A549 (cell line): ENCODE measurements around the gene TEX55. TPM values are rescaled to one million over a fixed set of nuclear protein-coding genes. Genes with fewer than 3 reads are reported as not detected.

Experiments
- ATAC-seq, 2 experiments: fragments of 200-7000 bp in 1 of 2; fragments of >200 bp in 1 of 2; cut with Nextera tagmentation in 1 of 2; cut with Tn5 transposase in 1 of 2; 3 replicates each; pipeline versions ENCODE4 v1.8.0 to v1.9.1; 2018 to 2020; ENCODE audit warnings: mild to moderate bottlenecking in 1 of 2, moderate library complexity in 1 of 2
- CTCF ChIA-PET: fragments of 300-600 bp; sonication (Branson Sonifier 250); formaldehyde crosslinking; extraction: SDS; loops from one replicate; lab custom pipeline; 2021; ENCODE audit warnings: antibody characterized with exemption, inconsistent platforms; lab: Yijun Ruan, JAX
- POLR2A ChIA-PET: fragments of 350-600 bp; formaldehyde crosslinking; extraction: SDS; loops from one replicate; lab custom pipeline; 2021; ENCODE audit warnings: antibody characterized with exemption, inconsistent platforms; lab: Yijun Ruan, JAX
- DNase-seq, 2 experiments: peaks; one replicate each; pipeline versions ENCODE4 v3.0.0 to v3.0.0-alpha.2; 2011 to 2016; ENCODE audit warnings: low read depth in 1 of 2, low spot score in 1 of 2
- FAIRE-seq: peaks from 2 replicates; lab custom pipeline; 2011; peaks lifted over from hg19 to GRCh38; lab: Jason Lieb, UNC
- H3K27ac ChIP-seq, 2 experiments: fragments of >200 bp; sonication (Bioruptor Twin); formaldehyde crosslinking; 3 replicates each; pipeline ENCODE4 v1.5.1; 2016 to 2017
- H3K4me1 ChIP-seq: fragments of >200 bp; sonication (Bioruptor Twin); formaldehyde crosslinking; 3 replicates; pipeline ENCODE4 v1.6.1; 2016
- H3K4me2 ChIP-seq: fragments of >200 bp; sonication (Bioruptor Twin); formaldehyde crosslinking; 3 replicates; pipeline ENCODE4 v1.6.1; 2016
- H3K4me3 ChIP-seq: fragments of >200 bp; sonication (Bioruptor Twin); formaldehyde crosslinking; 3 replicates; pipeline ENCODE4 v1.5.1; 2016
- H3K9me3 ChIP-seq: fragments of >200 bp; sonication (Bioruptor Twin); formaldehyde crosslinking; 3 replicates; pipeline ENCODE4 v1.6.1; 2016
- CHD4 ChIP-seq: fragments of 200-600 bp; sonication (generic); IDR thresholded peaks from 2 replicates; pipeline ENCODE4 v1.6.1; 2016; ENCODE audit warnings: antibody characterized with exemption, mild to moderate bottlenecking, borderline replicate concordance
- CTCF ChIP-seq: fragments of >200 bp; sonication (Bioruptor Twin); formaldehyde crosslinking; IDR thresholded peaks from 3 replicates; pipeline ENCODE4 v1.5.1; 2016
- EHF ChIP-seq: fragments of 250-450 bp; sonication (Bioruptor Pico); IDR thresholded peaks from 2 replicates; pipeline ENCODE4 v1.5.0; 2020; ENCODE audit warnings: mild to moderate bottlenecking
- EP300 ChIP-seq, 2 experiments: fragments of >200 bp; sonication (Bioruptor Twin); formaldehyde crosslinking; IDR thresholded peaks; 2 replicates in 1 of 2; 3 replicates in 1 of 2; pipeline ENCODE4 v1.6.1; 2016 to 2017
- FOXS1 ChIP-seq: fragments of 250-450 bp; sonication (Bioruptor Pico); IDR thresholded peaks from 2 replicates; pipeline ENCODE4 v1.5.0; 2020; ENCODE audit warnings: mild to moderate bottlenecking, moderate library complexity
- GATA3 ChIP-seq: IDR thresholded peaks from 2 replicates; pipeline ENCODE4 v1.6.1; 2012; ENCODE audit warnings: borderline replicate concordance
- HES2 ChIP-seq: fragments of >200 bp; sonication (Bioruptor Twin); formaldehyde crosslinking; IDR thresholded peaks from 2 replicates; pipeline ENCODE4 v1.6.1; 2016
- HEYL ChIP-seq: fragments of 250-450 bp; sonication (Bioruptor Pico); IDR thresholded peaks from 2 replicates; pipeline ENCODE4 v1.8.0; 2021; ENCODE audit warnings: mild to moderate bottlenecking, moderate library complexity
- HOXA7 ChIP-seq: fragments of 250-450 bp; sonication (Bioruptor Pico); IDR thresholded peaks from 2 replicates; pipeline ENCODE4 v1.5.0; 2020; ENCODE audit warnings: mild to moderate bottlenecking, moderate library complexity
- MAX ChIP-seq: IDR thresholded peaks from 2 replicates; pipeline ENCODE4 v1.6.1; 2012
- NPAS2 ChIP-seq: fragments of 250-450 bp; sonication (Bioruptor Pico); IDR thresholded peaks from 2 replicates; pipeline ENCODE4 v1.8.0; 2022; ENCODE audit warnings: mild to moderate bottlenecking, moderate library complexity, borderline replicate concordance
- POLR2A ChIP-seq: IDR thresholded peaks from 2 replicates; pipeline ENCODE4 v1.6.1; 2012; ENCODE audit warnings: mild to moderate bottlenecking, low read length
- POLR2AphosphoS2 ChIP-seq: conservative IDR thresholded peaks from 2 replicates; pipeline ENCODE4 v1.6.1; 2012; ENCODE audit warnings: low read length, improper control_type of control experiment, inconsistent platforms
- RAD21 ChIP-seq, 2 experiments: fragments of >200 bp in 1 of 2; sonication (Bioruptor Twin) in 1 of 2; formaldehyde crosslinking in 1 of 2; IDR thresholded peaks in 1 of 2; conservative IDR thresholded peaks in 1 of 2; 2 replicates in 1 of 2; 3 replicates in 1 of 2; pipeline ENCODE4 v1.6.1; 2012 to 2018; ENCODE audit warnings: inconsistent platforms in 1 of 2
- RARB ChIP-seq: fragments of 250-450 bp; sonication (Bioruptor Pico); IDR thresholded peaks from 2 replicates; pipeline ENCODE4 v1.8.0; 2021; ENCODE audit warnings: mild to moderate bottlenecking, moderate library complexity
- RFX5 ChIP-seq: fragments of 450-650 bp; IDR thresholded peaks from 2 replicates; pipeline ENCODE4 v1.7.1; 2014; ENCODE audit warnings: antibody characterized with exemption, mild to moderate bottlenecking, moderate library complexity
- RNF2 ChIP-seq: fragments of 200-600 bp; sonication (generic); IDR thresholded peaks from 2 replicates; pipeline ENCODE4 v1.6.1; 2016; ENCODE audit warnings: low read depth, mild to moderate bottlenecking, antibody characterized with exemption, moderate library complexity, borderline replicate concordance
- SMC3 ChIP-seq: fragments of >200 bp; sonication (Bioruptor Twin); formaldehyde crosslinking; IDR thresholded peaks from 3 replicates; pipeline ENCODE4 v1.6.1; 2018; ENCODE audit warnings: inconsistent platforms
- TFCP2L1 ChIP-seq: fragments of 250-450 bp; sonication (Bioruptor Pico); IDR thresholded peaks from 2 replicates; pipeline ENCODE4 v1.5.0; 2021; ENCODE audit warnings: mild to moderate bottlenecking
- ZFP36 ChIP-seq: fragments of 450-650 bp; IDR thresholded peaks from 2 replicates; pipeline ENCODE4 v1.6.1; 2014; ENCODE audit warnings: borderline replicate concordance; ENCODE audit not compliant: partially characterized antibody
- ZNF302 ChIP-seq: fragments of 250-450 bp; sonication (Bioruptor Pico); IDR thresholded peaks from 2 replicates; pipeline ENCODE4 v1.9.0; 2021; ENCODE audit warnings: inconsistent platforms, mild to moderate bottlenecking, moderate library complexity
- WGBS: methylation state at CpG from one replicate; pipeline ENCODE4 v1.1.6; 2017; ENCODE audit errors: missing lambda C conversion rate; 5-methylcytosine and 5-hydroxymethylcytosine counted together
- polyA plus RNA-seq, 4 experiments: library from polyadenylated mRNA; depleted of rRNA in 3 of 4; stranded (reverse); fragments of >200 nt; fragmentation: RNase III in 1 of 4; extraction: RNeasy Plus Mini Kit Qiagen cat#74134 plus additional on column Dnase treatment in 1 of 4; gene quantifications; 2 replicates in 3 of 4; 3 replicates in 1 of 4; pipeline ENCODE4 v1.2.3, GENCODE V29; 2011 to 2017
- TF ChIP-seq, protein P1 (sequence below): IDR thresholded peaks from 2 replicates; pipeline ENCODE4 v1.6.1; 2012
- TF ChIP-seq, protein P2 (sequence below): fragments of 250-450 bp; sonication (Bioruptor Pico); IDR thresholded peaks from 2 replicates; pipeline ENCODE4 v1.5.0; 2021; ENCODE audit warnings: mild to moderate bottlenecking, moderate library complexity, borderline replicate concordance
- TF ChIP-seq, protein P3 (sequence below): fragments of 200-600 bp; sonication (generic); IDR thresholded peaks from 2 replicates; pipeline ENCODE4 v1.6.1; 2016; ENCODE audit warnings: antibody characterized with exemption, mild to moderate bottlenecking, moderate library complexity
- TF ChIP-seq, protein P4 (sequence below): fragments of >200 bp; sonication (Bioruptor Twin); formaldehyde crosslinking; IDR thresholded peaks from 3 replicates; pipeline ENCODE4 v1.6.1; 2016

Gene TEX55
- polyA plus RNA-seq, 2 of the 4 experiments (the other 2 are of a cell fraction) = 0.08 TPM; not detected in 1

GRCh38 chr3:119098619-119099222, 47.2 kb upstream of the TEX55 start:
- CTCF ChIA-PET = interaction anchor here (1.0 to 12.6 kb wide), 7 partner anchors 14 to 217 kb away, joined by 4 to 321 read pairs (median 8); partner anchors contain the start of genes B4GALT4 and IGSF11
- 32% methylated on average over 3 of the region's 3 CpGs for WGBS
- FAIRE-seq (no peak), ATAC-seq (peak in 1 of 2 experiments; percentile 75; a peak in 2 of 6 replicates), DNase-seq (peak; percentile 31 to 53)
- Histone ChIP-seq H3K27ac (no peak overlapping the region), H3K4me2 (no peak overlapping the region), H3K4me3 (no peak overlapping the region), H3K9me3 (peaks cover 9% of the 10 kb centered on the region; the same call in 1 of the 3 replicates), H3K4me1 (0 out of 3 replicates have a peak, but pooled peaks cover 11% of the 10 kb centered on the region)
- POLR2A ChIA-PET = interaction anchor here (1.0 kb wide), 1 partner anchor 214 kb away, joined by 3 read pairs; no protein-coding TSS in a partner anchor
- no peak for TF ChIP-seq POLR2AphosphoS2
- TF ChIP-seq RNF2 = no peak
- TF ChIP-seq, protein P1, sequence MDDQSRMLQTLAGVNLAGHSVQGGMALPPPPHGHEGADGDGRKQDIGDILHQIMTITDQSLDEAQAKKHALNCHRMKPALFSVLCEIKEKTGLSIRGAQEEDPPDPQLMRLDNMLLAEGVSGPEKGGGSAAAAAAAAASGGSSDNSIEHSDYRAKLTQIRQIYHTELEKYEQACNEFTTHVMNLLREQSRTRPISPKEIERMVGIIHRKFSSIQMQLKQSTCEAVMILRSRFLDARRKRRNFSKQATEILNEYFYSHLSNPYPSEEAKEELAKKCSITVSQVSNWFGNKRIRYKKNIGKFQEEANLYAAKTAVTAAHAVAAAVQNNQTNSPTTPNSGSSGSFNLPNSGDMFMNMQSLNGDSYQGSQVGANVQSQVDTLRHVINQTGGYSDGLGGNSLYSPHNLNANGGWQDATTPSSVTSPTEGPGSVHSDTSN = no peak
- TF ChIP-seq, protein P2, sequence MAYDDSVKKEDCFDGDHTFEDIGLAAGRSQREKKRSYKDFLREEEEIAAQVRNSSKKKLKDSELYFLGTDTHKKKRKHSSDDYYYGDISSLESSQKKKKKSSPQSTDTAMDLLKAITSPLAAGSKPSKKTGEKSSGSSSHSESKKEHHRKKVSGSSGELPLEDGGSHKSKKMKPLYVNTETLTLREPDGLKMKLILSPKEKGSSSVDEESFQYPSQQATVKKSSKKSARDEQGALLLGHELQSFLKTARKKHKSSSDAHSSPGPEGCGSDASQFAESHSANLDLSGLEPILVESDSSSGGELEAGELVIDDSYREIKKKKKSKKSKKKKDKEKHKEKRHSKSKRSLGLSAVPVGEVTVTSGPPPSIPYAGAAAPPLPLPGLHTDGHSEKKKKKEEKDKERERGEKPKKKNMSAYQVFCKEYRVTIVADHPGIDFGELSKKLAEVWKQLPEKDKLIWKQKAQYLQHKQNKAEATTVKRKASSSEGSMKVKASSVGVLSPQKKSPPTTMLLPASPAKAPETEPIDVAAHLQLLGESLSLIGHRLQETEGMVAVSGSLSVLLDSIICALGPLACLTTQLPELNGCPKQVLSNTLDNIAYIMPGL = no peak
- TF ChIP-seq, protein P3, sequence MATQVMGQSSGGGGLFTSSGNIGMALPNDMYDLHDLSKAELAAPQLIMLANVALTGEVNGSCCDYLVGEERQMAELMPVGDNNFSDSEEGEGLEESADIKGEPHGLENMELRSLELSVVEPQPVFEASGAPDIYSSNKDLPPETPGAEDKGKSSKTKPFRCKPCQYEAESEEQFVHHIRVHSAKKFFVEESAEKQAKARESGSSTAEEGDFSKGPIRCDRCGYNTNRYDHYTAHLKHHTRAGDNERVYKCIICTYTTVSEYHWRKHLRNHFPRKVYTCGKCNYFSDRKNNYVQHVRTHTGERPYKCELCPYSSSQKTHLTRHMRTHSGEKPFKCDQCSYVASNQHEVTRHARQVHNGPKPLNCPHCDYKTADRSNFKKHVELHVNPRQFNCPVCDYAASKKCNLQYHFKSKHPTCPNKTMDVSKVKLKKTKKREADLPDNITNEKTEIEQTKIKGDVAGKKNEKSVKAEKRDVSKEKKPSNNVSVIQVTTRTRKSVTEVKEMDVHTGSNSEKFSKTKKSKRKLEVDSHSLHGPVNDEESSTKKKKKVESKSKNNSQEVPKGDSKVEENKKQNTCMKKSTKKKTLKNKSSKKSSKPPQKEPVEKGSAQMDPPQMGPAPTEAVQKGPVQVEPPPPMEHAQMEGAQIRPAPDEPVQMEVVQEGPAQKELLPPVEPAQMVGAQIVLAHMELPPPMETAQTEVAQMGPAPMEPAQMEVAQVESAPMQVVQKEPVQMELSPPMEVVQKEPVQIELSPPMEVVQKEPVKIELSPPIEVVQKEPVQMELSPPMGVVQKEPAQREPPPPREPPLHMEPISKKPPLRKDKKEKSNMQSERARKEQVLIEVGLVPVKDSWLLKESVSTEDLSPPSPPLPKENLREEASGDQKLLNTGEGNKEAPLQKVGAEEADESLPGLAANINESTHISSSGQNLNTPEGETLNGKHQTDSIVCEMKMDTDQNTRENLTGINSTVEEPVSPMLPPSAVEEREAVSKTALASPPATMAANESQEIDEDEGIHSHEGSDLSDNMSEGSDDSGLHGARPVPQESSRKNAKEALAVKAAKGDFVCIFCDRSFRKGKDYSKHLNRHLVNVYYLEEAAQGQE = no peak
- no peak for TF ChIP-seq RFX5
- no peak for TF ChIP-seq EHF (CRISPR knock-in tag)
- TF ChIP-seq, protein P4, sequence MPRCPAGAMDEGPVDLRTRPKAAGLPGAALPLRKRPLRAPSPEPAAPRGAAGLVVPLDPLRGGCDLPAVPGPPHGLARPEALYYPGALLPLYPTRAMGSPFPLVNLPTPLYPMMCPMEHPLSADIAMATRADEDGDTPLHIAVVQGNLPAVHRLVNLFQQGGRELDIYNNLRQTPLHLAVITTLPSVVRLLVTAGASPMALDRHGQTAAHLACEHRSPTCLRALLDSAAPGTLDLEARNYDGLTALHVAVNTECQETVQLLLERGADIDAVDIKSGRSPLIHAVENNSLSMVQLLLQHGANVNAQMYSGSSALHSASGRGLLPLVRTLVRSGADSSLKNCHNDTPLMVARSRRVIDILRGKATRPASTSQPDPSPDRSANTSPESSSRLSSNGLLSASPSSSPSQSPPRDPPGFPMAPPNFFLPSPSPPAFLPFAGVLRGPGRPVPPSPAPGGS = no peak
- peak; percentile 94 to 95 for TF ChIP-seq RAD21 (conservative IDR thresholded peaks at IDR 0.05 in 1 of 2, IDR thresholded peaks at IDR 0.05 in 1 of 2)
- no peak for TF ChIP-seq TFCP2L1
- no peak for TF ChIP-seq FOXS1 (CRISPR knock-in tag)
- TF ChIP-seq HEYL = no peak
- no peak for TF ChIP-seq EP300 (IDR thresholded peaks at IDR 0.05)
- TF ChIP-seq ZFP36 = no peak
- TF ChIP-seq MAX = no peak
- no peak for TF ChIP-seq POLR2A
- TF ChIP-seq HES2 = no peak
- TF ChIP-seq CHD4 = no peak
- TF ChIP-seq GATA3 = no peak
- TF ChIP-seq SMC3 = peak; percentile 94
- TF ChIP-seq HOXA7 (CRISPR knock-in tag) = no peak
- TF ChIP-seq NPAS2 (CRISPR knock-in tag) = no peak
- no peak for TF ChIP-seq ZNF302 (CRISPR knock-in tag)
- peak; percentile 95 for TF ChIP-seq CTCF
- no peak for TF ChIP-seq RARB (CRISPR knock-in tag)
